K562 (cell line): Measurements from ENCODE around the gene UBE2N. TPM values are rescaled to one million over a fixed set of nuclear protein-coding genes. Genes with fewer than 3 reads are reported as not detected.

Experiments used
- ADNP ChIP-seq: fragments of 200-800 bp; sonication (Bioruptor generic); IDR thresholded peaks from 2 replicates; pipeline ENCODE4 v1.6.1; 2016; ENCODE audit warnings: missing genetic modification characterization, missing compliant biosample characterization
- CCNT2 ChIP-seq: IDR thresholded peaks from 2 replicates; pipeline ENCODE4 v1.6.1; 2011; ENCODE audit warnings: borderline replicate concordance, low read depth, mild to moderate bottlenecking, moderate library complexity, mixed read lengths, low read length; ENCODE audit not compliant: insufficient read length; ENCODE audit errors: extremely low read depth
- ESRRA ChIP-seq: fragments of 450-650 bp; IDR thresholded peaks from 2 replicates; pipeline ENCODE4 v1.6.1; 2014; ENCODE audit warnings: low read depth, mild to moderate bottlenecking, moderate library complexity, borderline replicate concordance
- FIP1L1 ChIP-seq: fragments of 200-400 bp; formaldehyde crosslinking; IDR thresholded peaks from 2 replicates; pipeline ENCODE4 v1.6.1; 2018; ENCODE audit warnings: mild to moderate bottlenecking, low read depth, low read length; ENCODE audit not compliant: poor library complexity, severe bottlenecking
- HCFC1 ChIP-seq: IDR thresholded peaks from 2 replicates; pipeline ENCODE4 v1.6.1; 2012; ENCODE audit warnings: low read depth, low read length, improper control_type of control experiment
- KLF1 ChIP-seq: fragments of 450-650 bp; IDR thresholded peaks from 2 replicates; pipeline ENCODE4 v1.6.1; 2016; ENCODE audit warnings: missing genetic modification characterization, missing compliant biosample characterization
- MTF1 ChIP-seq: fragments of 250-450 bp; sonication (Bioruptor Pico); IDR thresholded peaks from 2 replicates; pipeline ENCODE4 v1.9.0; 2021; ENCODE audit warnings: moderate library complexity, mild to moderate bottlenecking, inconsistent platforms, borderline replicate concordance
- PHB ChIP-seq: fragments of 250-450 bp; sonication (Bioruptor Pico); IDR thresholded peaks from 2 replicates; pipeline ENCODE4 v1.5.0; 2021
- RBM17 ChIP-seq: fragments of 200-400 bp; formaldehyde crosslinking; IDR thresholded peaks from 2 replicates; pipeline ENCODE4 v1.6.1; 2017; ENCODE audit warnings: low read depth, mild to moderate bottlenecking, low read length, borderline replicate concordance
- STAT5A ChIP-seq: IDR thresholded peaks from 2 replicates; pipeline ENCODE4 v1.6.1; 2012; ENCODE audit warnings: low read length, inconsistent platforms, borderline replicate concordance
- TBL1XR1 ChIP-seq, 2 experiments: IDR thresholded peaks; 2 replicates each; pipeline ENCODE4 v1.6.1; 2012; ENCODE audit warnings: improper control_type of control experiment in 2 of 2, low read length in 2 of 2, mild to moderate bottlenecking in 1 of 2
- ZFX ChIP-seq: sonication (generic); formaldehyde crosslinking; IDR thresholded peaks from 2 replicates; pipeline ENCODE4 v1.8.0; 2022; ENCODE audit warnings: mild to moderate bottlenecking, missing genetic modification reagents, moderate library complexity
- ZNF311 ChIP-seq: fragments of 250-450 bp; sonication (Bioruptor Pico); IDR thresholded peaks from 2 replicates; pipeline ENCODE4 v1.4.0; 2020; ENCODE audit warnings: mild to moderate bottlenecking, moderate library complexity
- polyA plus RNA-seq, 8 experiments: library from polyadenylated mRNA; depleted of rRNA in 4 of 8; stranded (reverse) in 5 of 8; unstranded in 3 of 8; fragments of >200 nt; fragmentation: Nextera tagmentation in 2 of 8; fragmentation: Illumina TruSeq in 1 of 8; extraction: Ambion mirVana in 2 of 8; extraction: Trizol in 1 of 8; gene quantifications; 2 replicates each; pipeline versions ENCODE4 v1.2.1 to v1.2.3, GENCODE V29; 2011 to 2014; ENCODE audit warnings: inconsistent platforms in 1 of 8, missing spikeins in 1 of 8
- total RNA-seq, 7 experiments: library from RNA; depleted of rRNA in 6 of 7; stranded (reverse); fragments of >200 nt in 6 of 7; fragmentation: Illumina TruSeq in 2 of 7; extraction: Trizol in 2 of 7; gene quantifications; 2 replicates each; pipeline versions ENCODE4 v1.2.1 to v1.2.3, GENCODE V29; 2011 to 2021; ENCODE audit warnings: low replicate concordance in 1 of 7
- TF ChIP-seq, protein P1 (sequence below), 2 experiments: fragments of 450-650 bp in 1 of 2; IDR thresholded peaks; 2 replicates each; pipeline ENCODE4 v1.6.1; 2011 to 2017; ENCODE audit warnings: low read depth in 2 of 2, antibody characterized with exemption in 1 of 2, borderline replicate concordance in 1 of 2, low read length in 1 of 2, mild to moderate bottlenecking in 1 of 2, mixed read lengths in 1 of 2; ENCODE audit not compliant: control insufficient read depth in 1 of 2
- TF ChIP-seq, protein P2 (sequence below): IDR thresholded peaks from 2 replicates; pipeline ENCODE4 v1.6.1; 2012; ENCODE audit warnings: low read depth, low read length, improper control_type of control experiment, borderline replicate concordance
- TF ChIP-seq, protein P3 (sequence below): sonication (generic); formaldehyde crosslinking; IDR thresholded peaks from 2 replicates; pipeline ENCODE4 v1.8.1; 2022; ENCODE audit warnings: missing genetic modification reagents
- TF ChIP-seq, protein P4 (sequence below), 2 experiments: IDR thresholded peaks; 2 replicates each; pipeline ENCODE4 v1.6.1; 2012; ENCODE audit warnings: improper control_type of control experiment in 2 of 2, low read depth in 2 of 2, low read length in 2 of 2, borderline replicate concordance in 1 of 2

UBE2N gene
- total and polyA plus RNA-seq, 9 of the 15 experiments (the other 6 are each of a cell fraction or from before 2014, with no cell fraction given) = 189 to 826 (median 260) TPM

DNA sequence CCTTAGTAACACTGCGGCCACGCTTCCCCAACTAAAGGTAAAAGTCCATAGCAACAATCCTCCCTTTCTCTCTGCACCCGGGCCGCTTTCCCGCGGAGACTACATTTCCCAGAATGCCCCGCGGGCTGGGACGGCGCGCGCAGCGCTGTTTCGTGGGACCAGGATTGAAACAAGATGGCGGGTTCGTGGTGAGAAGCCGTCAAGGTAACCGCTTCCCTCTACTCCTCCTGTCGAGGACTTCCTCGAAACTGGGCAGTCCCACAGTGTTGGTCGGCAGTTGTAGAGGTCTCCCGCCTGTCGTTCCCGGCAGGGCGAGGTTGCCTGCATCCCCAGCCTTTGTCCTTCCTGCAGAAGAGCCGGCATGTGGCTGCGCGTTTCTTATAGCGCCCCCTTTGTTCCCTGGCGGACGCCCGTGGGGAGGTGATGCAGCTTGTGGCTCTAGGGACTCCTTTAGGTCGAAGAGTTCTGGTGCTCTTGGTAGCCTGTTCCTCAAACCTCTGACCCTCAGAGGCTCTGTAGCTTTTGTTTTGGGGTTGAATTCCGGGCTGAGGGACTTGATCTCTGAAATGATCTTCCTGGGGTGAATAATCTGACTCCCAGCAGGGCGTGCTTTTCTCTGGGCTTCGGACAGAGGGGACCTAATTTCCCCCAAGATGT lies 25.7 kb upstream of the UBE2N start, which contains the start of gene MRPL42 (continued):
- TF ChIP-seq, protein P1, sequence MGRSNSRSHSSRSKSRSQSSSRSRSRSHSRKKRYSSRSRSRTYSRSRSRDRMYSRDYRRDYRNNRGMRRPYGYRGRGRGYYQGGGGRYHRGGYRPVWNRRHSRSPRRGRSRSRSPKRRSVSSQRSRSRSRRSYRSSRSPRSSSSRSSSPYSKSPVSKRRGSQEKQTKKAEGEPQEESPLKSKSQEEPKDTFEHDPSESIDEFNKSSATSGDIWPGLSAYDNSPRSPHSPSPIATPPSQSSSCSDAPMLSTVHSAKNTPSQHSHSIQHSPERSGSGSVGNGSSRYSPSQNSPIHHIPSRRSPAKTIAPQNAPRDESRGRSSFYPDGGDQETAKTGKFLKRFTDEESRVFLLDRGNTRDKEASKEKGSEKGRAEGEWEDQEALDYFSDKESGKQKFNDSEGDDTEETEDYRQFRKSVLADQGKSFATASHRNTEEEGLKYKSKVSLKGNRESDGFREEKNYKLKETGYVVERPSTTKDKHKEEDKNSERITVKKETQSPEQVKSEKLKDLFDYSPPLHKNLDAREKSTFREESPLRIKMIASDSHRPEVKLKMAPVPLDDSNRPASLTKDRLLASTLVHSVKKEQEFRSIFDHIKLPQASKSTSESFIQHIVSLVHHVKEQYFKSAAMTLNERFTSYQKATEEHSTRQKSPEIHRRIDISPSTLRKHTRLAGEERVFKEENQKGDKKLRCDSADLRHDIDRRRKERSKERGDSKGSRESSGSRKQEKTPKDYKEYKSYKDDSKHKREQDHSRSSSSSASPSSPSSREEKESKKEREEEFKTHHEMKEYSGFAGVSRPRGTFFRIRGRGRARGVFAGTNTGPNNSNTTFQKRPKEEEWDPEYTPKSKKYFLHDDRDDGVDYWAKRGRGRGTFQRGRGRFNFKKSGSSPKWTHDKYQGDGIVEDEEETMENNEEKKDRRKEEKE (IDR thresholded peaks at IDR 0.05; ENCODE audit: borderline replicate concordance in 1 of 2, control insufficient read depth in 1 of 2, low read depth in 2 of 2, low read length in 1 of 2) = no peak
- TF ChIP-seq TBL1XR1 (IDR thresholded peaks at IDR 0.05; ENCODE audit: low read length in 2 of 2) (no peak), CCNT2 (no peak), PHB (CRISPR knock-in tag) (no peak), MTF1 (CRISPR knock-in tag) (0 out of 2 replicates have a peak, but pooled peaks have one; percentile 82), FIP1L1 (no peak), ESRRA (peak; percentile 77), STAT5A (0 out of 2 replicates have a peak, but pooled peaks have one; percentile 2), ZFX (CRISPR knock-in tag) (no peak), HCFC1 (peak; percentile 92), ADNP (tag) (peak; percentile 83), RBM17 (no peak), ZNF311 (0 out of 2 replicates have a peak, but pooled peaks have one; percentile 22), KLF1 (tag) (no peak)
- TF ChIP-seq, protein P2, sequence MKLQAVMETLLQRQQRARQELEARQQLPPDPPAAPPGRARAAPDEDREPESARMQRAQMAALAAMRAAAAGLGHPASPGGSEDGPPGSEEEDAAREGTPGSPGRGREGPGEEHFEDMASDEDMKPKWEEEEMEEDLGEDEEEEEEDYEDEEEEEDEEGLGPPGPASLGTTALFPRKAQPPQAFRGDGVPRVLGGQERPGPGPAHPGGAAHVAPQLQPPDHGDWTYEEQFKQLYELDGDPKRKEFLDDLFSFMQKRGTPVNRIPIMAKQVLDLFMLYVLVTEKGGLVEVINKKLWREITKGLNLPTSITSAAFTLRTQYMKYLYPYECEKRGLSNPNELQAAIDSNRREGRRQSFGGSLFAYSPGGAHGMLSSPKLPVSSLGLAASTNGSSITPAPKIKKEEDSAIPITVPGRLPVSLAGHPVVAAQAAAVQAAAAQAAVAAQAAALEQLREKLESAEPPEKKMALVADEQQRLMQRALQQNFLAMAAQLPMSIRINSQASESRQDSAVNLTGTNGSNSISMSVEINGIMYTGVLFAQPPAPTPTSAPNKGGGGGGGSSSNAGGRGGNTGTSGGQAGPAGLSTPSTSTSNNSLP = no peak
- TF ChIP-seq, protein P3, sequence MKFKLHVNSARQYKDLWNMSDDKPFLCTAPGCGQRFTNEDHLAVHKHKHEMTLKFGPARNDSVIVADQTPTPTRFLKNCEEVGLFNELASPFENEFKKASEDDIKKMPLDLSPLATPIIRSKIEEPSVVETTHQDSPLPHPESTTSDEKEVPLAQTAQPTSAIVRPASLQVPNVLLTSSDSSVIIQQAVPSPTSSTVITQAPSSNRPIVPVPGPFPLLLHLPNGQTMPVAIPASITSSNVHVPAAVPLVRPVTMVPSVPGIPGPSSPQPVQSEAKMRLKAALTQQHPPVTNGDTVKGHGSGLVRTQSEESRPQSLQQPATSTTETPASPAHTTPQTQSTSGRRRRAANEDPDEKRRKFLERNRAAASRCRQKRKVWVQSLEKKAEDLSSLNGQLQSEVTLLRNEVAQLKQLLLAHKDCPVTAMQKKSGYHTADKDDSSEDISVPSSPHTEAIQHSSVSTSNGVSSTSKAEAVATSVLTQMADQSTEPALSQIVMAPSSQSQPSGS (CRISPR knock-in tag) = no peak
- TF ChIP-seq, protein P4, sequence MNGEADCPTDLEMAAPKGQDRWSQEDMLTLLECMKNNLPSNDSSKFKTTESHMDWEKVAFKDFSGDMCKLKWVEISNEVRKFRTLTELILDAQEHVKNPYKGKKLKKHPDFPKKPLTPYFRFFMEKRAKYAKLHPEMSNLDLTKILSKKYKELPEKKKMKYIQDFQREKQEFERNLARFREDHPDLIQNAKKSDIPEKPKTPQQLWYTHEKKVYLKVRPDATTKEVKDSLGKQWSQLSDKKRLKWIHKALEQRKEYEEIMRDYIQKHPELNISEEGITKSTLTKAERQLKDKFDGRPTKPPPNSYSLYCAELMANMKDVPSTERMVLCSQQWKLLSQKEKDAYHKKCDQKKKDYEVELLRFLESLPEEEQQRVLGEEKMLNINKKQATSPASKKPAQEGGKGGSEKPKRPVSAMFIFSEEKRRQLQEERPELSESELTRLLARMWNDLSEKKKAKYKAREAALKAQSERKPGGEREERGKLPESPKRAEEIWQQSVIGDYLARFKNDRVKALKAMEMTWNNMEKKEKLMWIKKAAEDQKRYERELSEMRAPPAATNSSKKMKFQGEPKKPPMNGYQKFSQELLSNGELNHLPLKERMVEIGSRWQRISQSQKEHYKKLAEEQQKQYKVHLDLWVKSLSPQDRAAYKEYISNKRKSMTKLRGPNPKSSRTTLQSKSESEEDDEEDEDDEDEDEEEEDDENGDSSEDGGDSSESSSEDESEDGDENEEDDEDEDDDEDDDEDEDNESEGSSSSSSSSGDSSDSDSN (IDR thresholded peaks at IDR 0.05; ENCODE audit: borderline replicate concordance in 1 of 2, low read depth in 2 of 2, low read length in 2 of 2) = peak; percentile 20 to 66; a peak in 1 of 4 replicates
